OCI-LY3 (cell line): ENCODE data around the gene ZC3H18.

Experiments used
- EZH2phosphoT487 ChIP-seq: fragments of 200-600 bp; shearing (Covaris generic); IDR thresholded peaks from 2 replicates; pipeline ENCODE4 v1.6.1; 2018; ENCODE audit warnings: antibody characterized with exemption, mixed run types, low read depth
- TF ChIP-seq, protein P1 (sequence below): fragments of 200-600, 300-600 bp; sonication (generic); IDR thresholded peaks from 2 replicates; pipeline ENCODE4 v1.5.1; 2014; ENCODE audit warnings: antibody characterized with exemption, low read length, low read depth

DNA sequence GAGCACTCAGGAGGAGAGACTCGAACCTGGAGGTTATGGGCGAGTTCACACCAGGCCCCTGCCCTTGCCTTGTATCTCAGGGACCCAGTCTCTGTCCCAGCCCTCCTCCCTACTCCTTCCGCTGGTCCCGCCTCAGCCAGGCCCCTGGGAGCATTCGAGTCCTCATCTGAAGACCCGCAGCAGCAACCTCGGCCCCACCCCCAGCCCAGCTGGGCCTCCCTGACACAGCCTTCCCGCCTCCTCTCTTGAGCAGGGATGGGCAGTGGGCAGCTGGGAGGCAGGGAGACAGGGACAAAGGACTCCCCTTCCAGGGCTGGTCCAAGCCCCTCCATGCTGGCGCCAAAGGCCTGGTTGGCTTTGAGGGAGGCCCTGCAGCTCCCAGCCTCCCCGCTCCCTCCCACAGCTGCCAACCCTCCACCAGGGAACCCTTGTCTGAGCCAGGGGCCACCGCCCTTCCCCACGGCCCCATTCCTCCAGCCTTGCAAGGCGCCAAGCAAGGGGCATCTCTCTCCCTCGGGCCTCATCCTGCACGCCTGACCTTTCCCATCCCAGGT lies 15.4 kb upstream of the ZC3H18 start:
- TF ChIP-seq, protein P1, sequence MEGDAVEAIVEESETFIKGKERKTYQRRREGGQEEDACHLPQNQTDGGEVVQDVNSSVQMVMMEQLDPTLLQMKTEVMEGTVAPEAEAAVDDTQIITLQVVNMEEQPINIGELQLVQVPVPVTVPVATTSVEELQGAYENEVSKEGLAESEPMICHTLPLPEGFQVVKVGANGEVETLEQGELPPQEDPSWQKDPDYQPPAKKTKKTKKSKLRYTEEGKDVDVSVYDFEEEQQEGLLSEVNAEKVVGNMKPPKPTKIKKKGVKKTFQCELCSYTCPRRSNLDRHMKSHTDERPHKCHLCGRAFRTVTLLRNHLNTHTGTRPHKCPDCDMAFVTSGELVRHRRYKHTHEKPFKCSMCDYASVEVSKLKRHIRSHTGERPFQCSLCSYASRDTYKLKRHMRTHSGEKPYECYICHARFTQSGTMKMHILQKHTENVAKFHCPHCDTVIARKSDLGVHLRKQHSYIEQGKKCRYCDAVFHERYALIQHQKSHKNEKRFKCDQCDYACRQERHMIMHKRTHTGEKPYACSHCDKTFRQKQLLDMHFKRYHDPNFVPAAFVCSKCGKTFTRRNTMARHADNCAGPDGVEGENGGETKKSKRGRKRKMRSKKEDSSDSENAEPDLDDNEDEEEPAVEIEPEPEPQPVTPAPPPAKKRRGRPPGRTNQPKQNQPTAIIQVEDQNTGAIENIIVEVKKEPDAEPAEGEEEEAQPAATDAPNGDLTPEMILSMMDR, result no peak
- no peak for TF ChIP-seq EZH2phosphoT487
